ENCODE data around the gene ZNF580. TPM values are rescaled to one million over a fixed set of nuclear protein-coding genes. Genes with fewer than 3 reads are reported as not detected.

Gene ZNF580
- polyA plus RNA-seq, 3 donors, result 9.7 to 46.5 (median 10.7) TPM

GRCh38 chr19:55669418-55670279, 28.8 kb downstream of the ZNF580 start:
- H3K27ac ChIP-seq (ENCODE audit: low read depth in 1 of 2, low read length in 2 of 2), result no peak overlapping the region
- peak overlapping the region in 1 of 7 donors; percentile 30 for H3K27ac Mint-ChIP-seq
- H2AFZ ChIP-seq (ENCODE audit: insufficient read depth, low read depth, low read length, poor library complexity, severe bottlenecking), result no peak overlapping the region
- no peaks in the 10 kb centered on the region for H3K27me3 Mint-ChIP-seq (ENCODE audit: low read depth in 3 of 3)
- H3K9me3 ChIP-seq (replicated peaks in 1 of 2; ENCODE audit: control insufficient read depth in 1 of 2, insufficient read depth in 1 of 2, low read length in 2 of 2), result no peaks in the 10 kb centered on the region
- no peak for TF ChIP-seq CTCF (IDR thresholded peaks at IDR 0.05)
- H3K79me2 ChIP-seq (ENCODE audit: insufficient read depth, low read length), result peaks cover 90% of the 10 kb centered on the region
- H3K4me3 ChIP-seq (replicated peaks in 1 of 3; ENCODE audit: low read depth in 2 of 3, low read length in 3 of 3), result no peak overlapping the region
- peaks cover 0 to 2% (median 0%) of the 10 kb centered on the region in 7 donors for H3K9me3 Mint-ChIP-seq
- no peaks in the 10 kb centered on the region for H3K27me3 ChIP-seq (ENCODE audit: control insufficient read depth in 2 of 2, insufficient read depth in 2 of 2, low read length in 2 of 2)
- H3K36me3 Mint-ChIP-seq, result peaks cover 72 to 92% of the 10 kb centered on the region in 2 donors
- 88% methylated on average over 26 of the region's 43 CpGs for WGBS (ENCODE audit: insufficient coverage)
- peaks cover 12% of the 10 kb centered on the region for H3K4me1 Mint-ChIP-seq
- no peak overlapping the region for H3K9ac ChIP-seq (ENCODE audit: insufficient read depth, low read length, poor library complexity, severe bottlenecking)
- H4K20me1 ChIP-seq (ENCODE audit: insufficient read depth, low read length), result peaks cover 98% of the 10 kb centered on the region
- no peak overlapping the region for H3K4me3 Mint-ChIP-seq
- intact Hi-C loops (cut with micrococcal nuclease), result loop anchor here in 1 of 2 donors (2.0 kb wide), 1 partner anchor 13 kb away; no protein-coding TSS in a partner anchor
- H3K4me2 ChIP-seq (replicated peaks; ENCODE audit: extremely low read depth, low read length, poor library complexity, severe bottlenecking), result no peak overlapping the region
- DNase-seq, result no peak
- H3K4me1 ChIP-seq (ENCODE audit: control insufficient read depth in 1 of 2, insufficient read depth in 2 of 2, low read length in 2 of 2), result peaks cover 4 to 5% of the 10 kb centered on the region in 2 donors
- peaks cover 67 to 85% of the 10 kb centered on the region in 2 donors for H3K36me3 ChIP-seq (replicated peaks in 1 of 2; ENCODE audit: control insufficient read depth in 1 of 2, insufficient read depth in 2 of 2, low read length in 2 of 2)

- intact Hi-C loops (cut with micrococcal nuclease), result loop anchor here in 1 of 2 donors (2.0 kb wide), 1 partner anchor 14 kb away; no protein-coding TSS in a partner anchor
- DNase-seq, result peak in 2 of 3 donors; percentile 14 to 47
- Histone ChIP-seq H3K27me3 (ENCODE audit: control insufficient read depth in 2 of 2, insufficient read depth in 2 of 2, low read length in 2 of 2) (no peaks in the 10 kb centered on the region), H3K4me3 (replicated peaks in 1 of 3; ENCODE audit: low read depth in 2 of 3, low read length in 3 of 3) (no peak overlapping the region), H3K4me2 (replicated peaks; ENCODE audit: extremely low read depth, low read length, poor library complexity, severe bottlenecking) (no peak overlapping the region), H2AFZ (ENCODE audit: insufficient read depth, low read depth, low read length, poor library complexity, severe bottlenecking) (no peak overlapping the region), H3K9me3 (replicated peaks in 1 of 2; ENCODE audit: control insufficient read depth in 1 of 2, insufficient read depth in 1 of 2, low read length in 2 of 2) (no peaks in the 10 kb centered on the region), H3K36me3 (replicated peaks in 1 of 2; ENCODE audit: control insufficient read depth in 1 of 2, insufficient read depth in 2 of 2, low read length in 2 of 2) (peaks cover 62 to 77% of the 10 kb centered on the region in 2 donors), H3K27ac (ENCODE audit: low read depth in 1 of 2, low read length in 2 of 2) (peak overlapping the region in 1 of 2 donors; percentile 14), H3K79me2 (ENCODE audit: insufficient read depth, low read length) (peaks cover 87% of the 10 kb centered on the region), H4K20me1 (ENCODE audit: insufficient read depth, low read length) (peaks cover 91% of the 10 kb centered on the region), H3K9ac (ENCODE audit: insufficient read depth, low read length, poor library complexity, severe bottlenecking) (no peak overlapping the region), H3K4me1 (ENCODE audit: control insufficient read depth in 1 of 2, insufficient read depth in 2 of 2, low read length in 2 of 2) (peaks cover 5 to 7% of the 10 kb centered on the region in 2 donors)
- H3K4me1 Mint-ChIP-seq, result peaks cover 12% of the 10 kb centered on the region
- no peak for TF ChIP-seq CTCF (IDR thresholded peaks at IDR 0.05)
- H3K36me3 Mint-ChIP-seq, result peaks cover 68 to 86% of the 10 kb centered on the region in 2 donors
- no peak overlapping the region for H3K4me3 Mint-ChIP-seq
- peak overlapping the region in 5 of 7 donors; percentile 11 to 68 (median 48) for H3K27ac Mint-ChIP-seq
- WGBS (ENCODE audit: insufficient coverage), result 94% methylated on average over 22 of the region's 23 CpGs
- H3K9me3 Mint-ChIP-seq, result peaks cover 0 to 2% (median 0%) of the 10 kb centered on the region in 7 donors
- no peaks in the 10 kb centered on the region for H3K27me3 Mint-ChIP-seq (ENCODE audit: low read depth in 3 of 3)
Measured at GRCh38 chr19:55670280-55671053, 29.7 kb downstream of the ZNF580 start.

All from CD14-positive monocyte (primary cell).